Tibial artery (tissue), 4 donors: ENCODE results near the gene AHSP.

ENCODE experiments used
- DNase-seq, 2 donors: peaks; one replicate each; pipeline ENCODE4 v3.0.0-alpha.2; 2019
- H3K27ac ChIP-seq, 2 donors: fragments of 200-600 bp; sonication (generic) in 1 of 2; 1 replicate in 1 of 2; 2 replicates in 1 of 2; pipeline ENCODE4 v1.5.1; 2018 to 2019; ENCODE audit warnings: mild to moderate bottlenecking in 1 of 2
- H3K27me3 ChIP-seq, 2 donors: fragments of 200-600 bp; sonication (generic) in 1 of 2; one replicate each; pipeline versions ENCODE4 v1.5.1 to v1.6.0; 2016 to 2019
- H3K36me3 ChIP-seq, 3 donors: fragments of 200-600 bp; sonication (generic) in 2 of 3; one replicate each; pipeline ENCODE4 v1.5.1; 2016 to 2019; ENCODE audit warnings: mild to moderate bottlenecking in 2 of 3
- H3K4me1 ChIP-seq, 4 donors: fragments of 200-600 bp; sonication (generic) in 2 of 4; 1 replicate in 3 of 4; 2 replicates in 1 of 4; pipeline ENCODE4 v1.5.1; 2016 to 2019
- H3K4me3 ChIP-seq, 2 donors: fragments of 200-600 bp; sonication (generic) in 1 of 2; 1 replicate in 1 of 2; 2 replicates in 1 of 2; pipeline ENCODE4 v1.5.1; 2018 to 2019; ENCODE audit warnings: mild to moderate bottlenecking in 2 of 2
- H3K9me3 ChIP-seq, 3 donors: fragments of 200-600 bp; sonication (generic) in 1 of 3; one replicate each; pipeline ENCODE4 v1.5.1; 2016 to 2019
- CTCF ChIP-seq, 2 experiments: fragments of 200-600 bp in 1 of 2; fragments of 450-650 bp in 1 of 2; IDR thresholded peaks; one replicate each; pipeline ENCODE4 v1.5.1; 2017 to 2019; ENCODE audit warnings: antibody characterized with exemption in 2 of 2, mild to moderate bottlenecking in 1 of 2, moderate library complexity in 1 of 2
- intact Hi-C: fragments of 100-400 bp; cut with DNase I; formaldehyde crosslinking; loops from one replicate; pipeline ENCODE4 v1.15.0; 2023; ENCODE audit warnings: low total_unique reads

Gene AHSP

GRCh38 chr16:31508706-31509195 is 18.9 kb upstream of the AHSP start:
- Histone ChIP-seq H3K27ac (peak overlapping the region; percentile 89 to 92), H3K9me3 (no peaks in the 10 kb centered on the region), H3K36me3 (peaks cover 0 to 11% (median 0%) of the 10 kb centered on the region in 3 donors), H3K27me3 (no peaks in the 10 kb centered on the region), H3K4me1 (peaks cover 0 to 25% (median 14%) of the 10 kb centered on the region in 4 donors), H3K4me3 (peak overlapping the region; percentile 80 to 94)
- DNase-seq, result no peak
- no peak for TF ChIP-seq CTCF (IDR thresholded peaks at IDR 0.05)
- intact Hi-C loops, result loop anchor here (10.0 kb wide), 1 partner anchor 324 kb away; the partner anchor contains the start of gene FUS

DNA sequence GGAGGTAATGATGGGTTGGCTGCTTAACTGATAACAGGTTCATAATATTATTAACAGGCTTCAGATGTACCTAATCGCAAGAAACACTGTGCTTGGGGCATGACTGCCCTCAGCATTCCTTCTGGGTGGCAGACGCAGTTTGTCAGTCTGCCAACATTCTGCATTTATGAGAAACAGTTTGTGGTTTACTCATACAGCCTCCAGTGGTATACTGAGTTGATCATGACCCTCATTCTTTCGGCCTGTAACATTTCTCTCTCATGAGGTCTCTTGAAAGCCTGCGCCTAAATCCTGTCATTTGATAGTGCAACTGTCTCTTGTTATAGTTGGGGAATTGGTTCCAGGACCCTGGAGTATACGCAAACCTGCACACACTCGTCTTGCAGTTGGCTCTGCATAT is 14.6 kb upstream of the AHSP start:
- no peaks in the 10 kb centered on the region for H3K36me3 ChIP-seq
- TF ChIP-seq CTCF (IDR thresholded peaks at IDR 0.05), result no peak
- intact Hi-C loops, result no loop called here
- H3K27ac ChIP-seq, result no peak overlapping the region
- no peak for DNase-seq
- no peaks in the 10 kb centered on the region for H3K27me3 ChIP-seq
- peaks cover 0 to 11% (median 2%) of the 10 kb centered on the region in 4 donors for H3K4me1 ChIP-seq
- no peak overlapping the region for H3K4me3 ChIP-seq
- H3K9me3 ChIP-seq, result no peaks in the 10 kb centered on the region

GRCh38 chr16:31513884-31514283 is 13.8 kb upstream of the AHSP start:
- Histone ChIP-seq H3K27me3 (no peaks in the 10 kb centered on the region), H3K4me1 (peaks cover 0 to 10% (median 2%) of the 10 kb centered on the region in 4 donors), H3K4me3 (no peak overlapping the region), H3K36me3 (no peaks in the 10 kb centered on the region), H3K9me3 (no peaks in the 10 kb centered on the region), H3K27ac (no peak overlapping the region)
- intact Hi-C loops, result no loop called here
- TF ChIP-seq CTCF (IDR thresholded peaks at IDR 0.05), result no peak
- no peak for DNase-seq

DNA sequence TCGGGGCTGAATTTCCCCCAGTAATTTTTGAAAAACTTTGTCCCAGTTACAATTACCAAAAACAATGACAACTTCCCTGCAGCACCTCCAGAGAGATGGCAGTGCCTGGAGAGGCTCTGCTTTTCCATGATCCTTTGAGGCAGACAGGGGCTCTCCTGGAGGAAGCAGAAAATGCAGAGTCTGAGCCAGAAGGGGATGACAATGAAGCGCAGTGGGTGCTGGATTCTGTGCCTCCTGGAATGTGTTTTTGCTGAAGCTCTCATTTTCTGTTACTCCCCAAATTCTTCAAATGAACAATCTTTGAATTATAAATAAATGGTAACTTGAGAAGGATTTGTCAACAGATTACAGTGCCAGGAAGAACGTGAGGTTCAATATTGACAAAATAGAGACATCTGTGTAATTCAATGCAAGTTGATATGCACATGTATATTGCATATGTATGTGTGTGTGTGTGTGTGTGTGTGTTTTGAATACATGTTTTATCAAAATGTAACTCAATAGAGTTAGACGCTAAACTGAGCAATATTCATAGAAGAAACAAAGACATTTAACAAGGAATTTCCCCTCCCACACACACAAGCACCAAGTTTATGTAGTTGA is 9.8 kb upstream of the AHSP start:
- H3K27me3 ChIP-seq, result peaks cover 0 to 5% of the 10 kb centered on the region in 2 donors
- no peak for DNase-seq
- H3K27ac ChIP-seq, result no peak overlapping the region
- intact Hi-C loops, result no loop called here
- no peaks in the 10 kb centered on the region for H3K4me1 ChIP-seq
- no peak overlapping the region for H3K4me3 ChIP-seq
- no peak for TF ChIP-seq CTCF (IDR thresholded peaks at IDR 0.05)
- no peaks in the 10 kb centered on the region for H3K36me3 ChIP-seq
- H3K9me3 ChIP-seq, result no peaks in the 10 kb centered on the region

DNA sequence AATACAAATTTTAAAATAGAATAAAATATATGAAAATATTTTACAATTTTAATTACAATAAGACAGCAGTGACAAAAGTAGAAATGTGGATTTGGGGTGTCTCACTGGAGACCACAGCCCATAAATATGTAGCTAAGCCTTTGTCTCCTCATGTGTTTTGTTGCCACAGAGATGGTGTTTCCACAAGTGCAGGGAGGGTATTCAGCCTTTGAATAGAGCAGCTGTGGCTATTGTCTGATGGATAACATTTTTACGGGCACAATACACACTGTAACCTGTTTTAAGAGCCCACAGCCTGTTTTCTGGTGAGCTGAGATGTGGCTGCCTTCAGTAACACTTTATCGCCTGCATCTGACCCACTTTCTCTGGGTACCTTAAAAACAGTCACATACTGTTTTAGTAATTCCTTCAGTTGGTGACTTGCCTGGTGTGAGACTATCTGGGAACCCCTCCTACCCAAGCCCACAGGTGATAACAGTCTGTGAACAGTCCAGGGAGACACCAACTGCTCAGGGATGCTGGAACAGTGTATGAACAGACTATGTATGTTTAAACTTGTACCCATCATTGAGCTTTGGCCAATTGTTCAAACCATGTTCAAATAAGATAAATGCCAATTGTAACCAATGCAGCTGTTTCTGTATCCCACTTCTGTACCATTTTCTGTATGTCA is 7.8 kb upstream of the AHSP start:
- Histone ChIP-seq H3K27ac (no peak overlapping the region), H3K9me3 (no peaks in the 10 kb centered on the region), H3K36me3 (no peaks in the 10 kb centered on the region), H3K4me3 (no peak overlapping the region), H3K27me3 (peaks cover 0 to 5% of the 10 kb centered on the region in 2 donors), H3K4me1 (no peaks in the 10 kb centered on the region)
- no peak for TF ChIP-seq CTCF (IDR thresholded peaks at IDR 0.05)
- intact Hi-C loops, result no loop called here
- DNase-seq, result no peak
